Endothelial cell of umbilical vein (primary cell): Measurements from ENCODE around the gene CACNA1C. TPM values are rescaled to one million over a fixed set of nuclear protein-coding genes. Genes with fewer than 3 reads are reported as not detected.

Experiments used
- BruUV-seq: library from RNA; stranded (reverse); fragments of 400-500 nt; replicated peaks from 2 replicates; lab custom pipeline; 2021; lab: Mats Ljungman, UMichigan
- CTCF ChIA-PET: fragments of 300-600, 350-600 bp; sonication (Branson Sonifier 250); formaldehyde crosslinking; loops from one replicate; lab custom pipeline; 2021; ENCODE audit warnings: antibody characterized with exemption, inconsistent platforms; lab: Charles Lee
- POLR2A ChIA-PET: fragments of 300-600, 350-600 bp; sonication (Branson Sonifier 250); formaldehyde crosslinking; loops from one replicate; lab custom pipeline; 2021; ENCODE audit warnings: antibody characterized with exemption, inconsistent platforms; lab: Charles Lee
- DNase-seq: peaks from one replicate; pipeline ENCODE4 v3.0.0-alpha.2; 2011; ENCODE audit warnings: low read depth, low spot score
- FAIRE-seq: peaks from 2 replicates; lab custom pipeline; 2011; peaks lifted over from hg19 to GRCh38; lab: Jason Lieb, UNC
- H2AFZ ChIP-seq: 2 replicates; pipeline ENCODE4 v1.6.0; 2012; ENCODE audit warnings: low read depth, low read length, control low read depth, inconsistent platforms
- H3K27ac ChIP-seq: 2 replicates; pipeline ENCODE4 v1.5.1; 2011; ENCODE audit warnings: low read depth, mild to moderate bottlenecking, control low read depth, low read length, moderate library complexity; ENCODE audit not compliant: insufficient read depth
- H3K27me3 ChIP-seq, 2 experiments: 2 replicates each; pipeline versions ENCODE4 v1.6.0 to v1.6.1; 2011; ENCODE audit warnings: low read length in 2 of 2, mixed read lengths in 1 of 2; ENCODE audit not compliant: control insufficient read depth in 2 of 2, insufficient read depth in 2 of 2
- H3K36me3 ChIP-seq, 2 experiments: 2 replicates in 1 of 2; 3 replicates in 1 of 2; pipeline ENCODE4 v1.5.1; 2011; ENCODE audit warnings: low read length in 2 of 2, mild to moderate bottlenecking in 1 of 2, moderate library complexity in 1 of 2; ENCODE audit not compliant: control insufficient read depth in 2 of 2, insufficient read depth in 2 of 2; ENCODE audit errors: extremely low read depth in 1 of 2
- H3K4me1 ChIP-seq: 3 replicates; pipeline ENCODE4 v1.5.1; 2011; ENCODE audit warnings: mild to moderate bottlenecking, low read length; ENCODE audit not compliant: control insufficient read depth, insufficient read depth; ENCODE audit errors: extremely low read depth
- H3K4me2 ChIP-seq: 2 replicates; pipeline ENCODE4 v1.6.1; 2011; ENCODE audit warnings: low read length, control low read depth, mixed read lengths; ENCODE audit not compliant: insufficient read depth
- H3K4me3 ChIP-seq, 3 experiments: fragments of 200-600 bp in 1 of 3; sonication (generic), shearing (Covaris generic) in 1 of 3; replicated peaks in 1 of 3; 2 replicates each; pipeline ENCODE4 v1.5.1; 2011 to 2016; ENCODE audit warnings: control low read depth in 3 of 3, low read length in 3 of 3, mild to moderate bottlenecking in 2 of 3, inconsistent platforms in 1 of 3, low read depth in 1 of 3, moderate library complexity in 1 of 3; ENCODE audit not compliant: insufficient read depth in 1 of 3
- H3K79me2 ChIP-seq: 2 replicates; pipeline ENCODE4 v1.6.0; 2012; ENCODE audit warnings: low read length, inconsistent platforms; ENCODE audit not compliant: control insufficient read depth, insufficient read depth
- H3K9ac ChIP-seq: replicated peaks from 2 replicates; pipeline ENCODE3; 2011; ENCODE audit warnings: low read length, control low read depth; ENCODE audit not compliant: insufficient read depth; ENCODE audit errors: extremely low read depth
- H3K9me1 ChIP-seq: replicated peaks from 3 replicates; pipeline ENCODE4 v1.6.0; 2011; ENCODE audit warnings: mild to moderate bottlenecking, low read length; ENCODE audit not compliant: control insufficient read depth, insufficient read depth; ENCODE audit errors: extremely low read depth
- H3K9me3 ChIP-seq: replicated peaks from 2 replicates; pipeline ENCODE4 v1.5.1; 2012; ENCODE audit warnings: low read length, inconsistent platforms; ENCODE audit not compliant: control insufficient read depth, insufficient read depth
- H4K20me1 ChIP-seq: replicated peaks from 2 replicates; pipeline ENCODE3; 2011; ENCODE audit warnings: mild to moderate bottlenecking, low read length; ENCODE audit not compliant: control insufficient read depth, insufficient read depth; ENCODE audit errors: extremely low read depth
- EZH2 ChIP-seq: IDR thresholded peaks from 2 replicates; pipeline ENCODE4 v1.6.1; 2012; ENCODE audit warnings: borderline replicate concordance, low read depth, mild to moderate bottlenecking, moderate library complexity, low read length, inconsistent platforms; ENCODE audit not compliant: severe bottlenecking
- FOS ChIP-seq: IDR thresholded peaks from 2 replicates; pipeline ENCODE4 v1.6.1; 2011; ENCODE audit warnings: mild to moderate bottlenecking, low read length, moderate library complexity, borderline replicate concordance; ENCODE audit not compliant: insufficient read depth
- GATA2 ChIP-seq: IDR thresholded peaks from 2 replicates; pipeline ENCODE4 v1.7.0; 2011; ENCODE audit warnings: low read depth, mild to moderate bottlenecking, moderate library complexity, mixed read lengths, low read length; ENCODE audit not compliant: insufficient read length, insufficient read depth
- JUN ChIP-seq: IDR thresholded peaks from 2 replicates; pipeline ENCODE4 v1.6.1; 2011; ENCODE audit warnings: borderline replicate concordance, low read depth; ENCODE audit not compliant: insufficient read length, insufficient read depth
- MAX ChIP-seq: IDR thresholded peaks from 2 replicates; pipeline ENCODE4 v1.6.1; 2011; ENCODE audit not compliant: insufficient read depth, insufficient read length
- MYC ChIP-seq: IDR thresholded peaks from one replicate; pipeline ENCODE4 v1.6.1; 2011; ENCODE audit warnings: mild to moderate bottlenecking, low read depth, low read length
- POLR2A ChIP-seq: IDR thresholded peaks from 2 replicates; pipeline ENCODE4 v1.6.1; 2012; ENCODE audit warnings: low read depth, mild to moderate bottlenecking, control low read depth, low read length
- POLR2AphosphoS5 ChIP-seq: IDR thresholded peaks from 2 replicates; pipeline ENCODE4 v1.6.1; 2012; ENCODE audit warnings: low read depth, mild to moderate bottlenecking, control low read depth, low read length, moderate library complexity; ENCODE audit not compliant: insufficient read depth
- dilution Hi-C: fragments of 300-500 bp; cut with MboI; formaldehyde crosslinking; loops from one replicate; pipeline ENCODE4 v1.15.0; 2019; ENCODE audit warnings: low sequenced_read_pairs; ENCODE audit not compliant: extremely low pct_ligation_motif_present
- intact Hi-C: fragments of 100-400 bp; cut with micrococcal nuclease; formaldehyde crosslinking; loops from one replicate; pipeline ENCODE4 v1.10.0; 2022
- polyA plus RNA-seq, 4 experiments: library from polyadenylated mRNA; depleted of rRNA in 3 of 4; stranded (reverse) in 3 of 4; unstranded in 1 of 4; fragments of >200 nt; gene quantifications; 2 replicates each; pipeline versions ENCODE4 v1.2.1 to v1.2.3, GENCODE V29; 2011 to 2012; ENCODE audit warnings: missing spikeins in 1 of 4
- total RNA-seq: library from RNA; stranded (reverse); gene quantifications from 2 replicates; pipeline ENCODE4 v1.2.3, GENCODE V29; 2021
- TF ChIP-seq, protein P1 (sequence below), 2 donors: IDR thresholded peaks; 1 replicate in 1 of 2; 2 replicates in 1 of 2; pipeline ENCODE4 v1.5.1; 2011; ENCODE audit warnings: low read length in 2 of 2, mild to moderate bottlenecking in 2 of 2, moderate library complexity in 2 of 2, control low read depth in 1 of 2, inconsistent platforms in 1 of 2, low read depth in 1 of 2; ENCODE audit not compliant: insufficient read depth in 1 of 2; ENCODE audit errors: extremely low read depth in 1 of 2

The CACNA1C gene
- total and polyA plus RNA-seq, 2 donors (not counting 3 experiments of a cell fraction or from before 2014, with no cell fraction given), result not detected

GRCh38 chr12:2393996-2394395, 341.2 kb downstream of the CACNA1C start:
- Histone ChIP-seq H3K4me3 (no peak overlapping the region), H3K4me2 (no peak overlapping the region), H3K27ac (no peak overlapping the region), H3K9me1 (no peaks in the 10 kb centered on the region), H3K27me3 (no peaks in the 10 kb centered on the region), H3K4me1 (no peaks in the 10 kb centered on the region), H3K36me3 (no peaks in the 10 kb centered on the region), H3K9me3 (no peaks in the 10 kb centered on the region), H4K20me1 (no peaks in the 10 kb centered on the region), H3K9ac (no peak overlapping the region), H2AFZ (no peak overlapping the region), H3K79me2 (no peaks in the 10 kb centered on the region)
- dilution Hi-C loops, result no loop called here
- intact Hi-C loops, result loop anchor here (10.0 kb wide), 1 partner anchor 339 kb away; the partner anchor contains the start of gene CACNA1C
- no peak for TF ChIP-seq EZH2
- TF ChIP-seq, protein P1, sequence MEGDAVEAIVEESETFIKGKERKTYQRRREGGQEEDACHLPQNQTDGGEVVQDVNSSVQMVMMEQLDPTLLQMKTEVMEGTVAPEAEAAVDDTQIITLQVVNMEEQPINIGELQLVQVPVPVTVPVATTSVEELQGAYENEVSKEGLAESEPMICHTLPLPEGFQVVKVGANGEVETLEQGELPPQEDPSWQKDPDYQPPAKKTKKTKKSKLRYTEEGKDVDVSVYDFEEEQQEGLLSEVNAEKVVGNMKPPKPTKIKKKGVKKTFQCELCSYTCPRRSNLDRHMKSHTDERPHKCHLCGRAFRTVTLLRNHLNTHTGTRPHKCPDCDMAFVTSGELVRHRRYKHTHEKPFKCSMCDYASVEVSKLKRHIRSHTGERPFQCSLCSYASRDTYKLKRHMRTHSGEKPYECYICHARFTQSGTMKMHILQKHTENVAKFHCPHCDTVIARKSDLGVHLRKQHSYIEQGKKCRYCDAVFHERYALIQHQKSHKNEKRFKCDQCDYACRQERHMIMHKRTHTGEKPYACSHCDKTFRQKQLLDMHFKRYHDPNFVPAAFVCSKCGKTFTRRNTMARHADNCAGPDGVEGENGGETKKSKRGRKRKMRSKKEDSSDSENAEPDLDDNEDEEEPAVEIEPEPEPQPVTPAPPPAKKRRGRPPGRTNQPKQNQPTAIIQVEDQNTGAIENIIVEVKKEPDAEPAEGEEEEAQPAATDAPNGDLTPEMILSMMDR (IDR thresholded peaks at IDR 0.05; ENCODE audit: extremely low read depth in 1 of 2, insufficient read depth in 1 of 2, low read depth in 1 of 2, low read length in 2 of 2), result no peak
- no peak for TF ChIP-seq FOS
- TF ChIP-seq JUN, result no peak
- no peak for TF ChIP-seq MAX
- no peak for TF ChIP-seq POLR2AphosphoS5
- TF ChIP-seq POLR2A, result no peak
- TF ChIP-seq GATA2, result no peak
- TF ChIP-seq MYC, result no peak
- ChIA-PET CTCF (interaction anchor here (0.6 to 2.0 kb wide), 6 partner anchors 9 to 289 kb away, joined by 3 to 6 read pairs (median 3); no protein-coding TSS in a partner anchor), POLR2A (no interaction called here)
- no peak for DNase-seq
- no TSS peak for BruUV-seq
- no peak for FAIRE-seq
